HCT116 (cell line): ENCODE data around the gene CTDSP1. TPM values are rescaled to one million over a fixed set of nuclear protein-coding genes. Genes with fewer than 3 reads are reported as not detected.

Experiments used
- ATAC-seq: fragments of 200-7000 bp; cut with Tn5 transposase; 2 replicates; pipeline ENCODE4 v1.9.1; 2020; ENCODE audit warnings: mild to moderate bottlenecking, moderate library complexity
- BruUV-seq: library from RNA; stranded (reverse); fragments of 400-500 nt; replicated peaks from 2 replicates; lab custom pipeline; 2021; lab: Mats Ljungman, UMichigan
- CTCF ChIA-PET: fragments of 300-600 bp; sonication (Branson Sonifier 250); formaldehyde crosslinking; loops from one replicate; lab custom pipeline; 2021; ENCODE audit warnings: antibody characterized with exemption; lab: Charles Lee
- POLR2A ChIA-PET: fragments of 300-600, 350-600 bp; sonication (Branson Sonifier 250); formaldehyde crosslinking; loops from one replicate; lab custom pipeline; 2021; ENCODE audit warnings: antibody characterized with exemption; lab: Charles Lee
- RAD21 ChIA-PET, 2 experiments: fragments of 300-600 bp; sonication (Branson Sonifier 250); formaldehyde crosslinking; loops; one replicate each; lab custom pipeline; 2023; ENCODE audit warnings: low total read pairs in 2 of 2; ENCODE audit not compliant: uncharacterized antibody in 2 of 2, unreplicated experiment in 2 of 2, low non-redundant PET in 1 of 2; lab: Charles Lee
- DNase-seq: peaks from one replicate; pipeline ENCODE4 v3.0.0-alpha.2; 2010; ENCODE audit warnings: low read depth, low spot score
- H2AFZ ChIP-seq: fragments of 200-600 bp; shearing (Covaris generic), sonication (generic); 2 replicates; pipeline ENCODE4 v1.6.1; 2017; ENCODE audit warnings: low read depth, mixed run types, mixed read lengths, antibody characterized with exemption, low read length; ENCODE audit not compliant: poor library complexity, severe bottlenecking
- H3K27ac ChIP-seq: 2 replicates; pipeline ENCODE4 v1.5.1; 2012; ENCODE audit warnings: low read depth, low read length
- H3K27me3 ChIP-seq: fragments of 200-600 bp; sonication (generic); 2 replicates; pipeline ENCODE4 v1.6.1; 2016; ENCODE audit warnings: mixed run types, low read length, mixed read lengths; ENCODE audit not compliant: insufficient read depth
- H3K36me3 ChIP-seq, 2 experiments: fragments of 200-500 bp in 1 of 2; fragments of 200-600 bp in 1 of 2; sonication (Bioruptor generic) in 1 of 2; sonication (generic) in 1 of 2; 2 replicates each; pipeline versions ENCODE4 v1.5.1 to v1.6.1; 2014 to 2016; ENCODE audit warnings: low read length in 2 of 2, inconsistent platforms in 1 of 2, mixed read lengths in 1 of 2, mixed run types in 1 of 2; ENCODE audit not compliant: insufficient read depth in 2 of 2, control insufficient read depth in 1 of 2
- H3K4me1 ChIP-seq, 2 experiments: fragments of 200-600 bp in 1 of 2; sonication (generic) in 1 of 2; 2 replicates each; pipeline versions ENCODE4 v1.5.1 to v1.6.1; 2012 to 2017; ENCODE audit warnings: low read length in 2 of 2, inconsistent platforms in 1 of 2, mild to moderate bottlenecking in 1 of 2, mixed read lengths in 1 of 2, mixed run types in 1 of 2, moderate library complexity in 1 of 2; ENCODE audit not compliant: insufficient read depth in 2 of 2, control insufficient read depth in 1 of 2
- H3K4me2 ChIP-seq: fragments of 200-600 bp; sonication (generic); 2 replicates; pipeline ENCODE4 v1.6.1; 2017; ENCODE audit warnings: mixed run types, low read length, mixed read lengths
- H3K4me3 ChIP-seq, 2 experiments: fragments of 200-600 bp in 1 of 2; sonication (generic) in 1 of 2; replicated peaks in 1 of 2; 2 replicates each; pipeline ENCODE4 v1.5.1; 2011 to 2016; ENCODE audit warnings: low read length in 2 of 2, control low read depth in 1 of 2, low read depth in 1 of 2, mild to moderate bottlenecking in 1 of 2, mixed read lengths in 1 of 2, mixed run types in 1 of 2
- H3K79me2 ChIP-seq: fragments of 200-600 bp; sonication (generic); 2 replicates; pipeline ENCODE4 v1.6.1; 2017; ENCODE audit warnings: mild to moderate bottlenecking, mixed run types, low read length, moderate library complexity, mixed read lengths; ENCODE audit not compliant: insufficient read depth
- H3K9ac ChIP-seq: fragments of 200-600 bp; sonication (generic); 2 replicates; pipeline ENCODE4 v1.6.1; 2016; ENCODE audit warnings: low read length, mixed read lengths
- H3K9me2 ChIP-seq: fragments of 200-600 bp; sonication (generic), shearing (Covaris generic); 2 replicates; pipeline ENCODE4 v1.6.1; 2017; ENCODE audit warnings: mixed run types, mild to moderate bottlenecking, moderate library complexity; ENCODE audit not compliant: insufficient read depth
- H3K9me3 ChIP-seq, 2 experiments: fragments of 200-500 bp in 1 of 2; fragments of 200-600 bp in 1 of 2; sonication (Bioruptor generic) in 1 of 2; sonication (generic) in 1 of 2; 2 replicates each; pipeline ENCODE4 v1.6.1; 2014 to 2017; ENCODE audit warnings: low read length in 2 of 2, mixed read lengths in 2 of 2, inconsistent platforms in 1 of 2, low read depth in 1 of 2, mild to moderate bottlenecking in 1 of 2, mixed run types in 1 of 2, moderate library complexity in 1 of 2; ENCODE audit not compliant: control insufficient read depth in 1 of 2, insufficient read depth in 1 of 2
- H4K20me1 ChIP-seq: fragments of 200-600 bp; sonication (generic), shearing (Covaris generic); 2 replicates; pipeline ENCODE4 v1.6.1; 2017; ENCODE audit warnings: mixed run types, mild to moderate bottlenecking, moderate library complexity; ENCODE audit not compliant: insufficient read depth
- CBX3 ChIP-seq: IDR thresholded peaks from 2 replicates; pipeline ENCODE4 v1.6.1; 2012; ENCODE audit warnings: low read depth
- CEBPB ChIP-seq: IDR thresholded peaks from 2 replicates; pipeline ENCODE4 v1.6.1; 2012; ENCODE audit warnings: low read depth
- CTCF ChIP-seq, 3 experiments: fragments of 200-600 bp in 1 of 3; sonication (generic) in 1 of 3; IDR thresholded peaks in 2 of 3; conservative IDR thresholded peaks in 1 of 3; 2 replicates each; pipeline ENCODE4 v1.5.1; 2012 to 2017; ENCODE audit warnings: low read depth in 2 of 3, low read length in 2 of 3, antibody characterized with exemption in 1 of 3, borderline replicate concordance in 1 of 3, control low read depth in 1 of 3, mild to moderate bottlenecking in 1 of 3, mixed read lengths in 1 of 3, mixed run types in 1 of 3, moderate library complexity in 1 of 3; ENCODE audit not compliant: insufficient read depth in 1 of 3
- EZH2 ChIP-seq: fragments of 200-600 bp; sonication (generic); IDR thresholded peaks from 2 replicates; pipeline ENCODE4 v1.6.1; 2017; ENCODE audit warnings: antibody characterized with exemption, mixed run types
- JUND ChIP-seq: IDR thresholded peaks from 2 replicates; pipeline ENCODE4 v1.6.1; 2012
- MAX ChIP-seq: IDR thresholded peaks from 2 replicates; pipeline ENCODE4 v1.6.1; 2012
- POLR2A ChIP-seq: IDR thresholded peaks from 2 replicates; pipeline ENCODE4 v1.7.0; 2011; ENCODE audit warnings: borderline replicate concordance; ENCODE audit not compliant: insufficient read depth, insufficient read length; ENCODE audit errors: extremely low read depth
- POLR2AphosphoS5 ChIP-seq: IDR thresholded peaks from 2 replicates; pipeline ENCODE4 v1.6.1; 2011; ENCODE audit warnings: mild to moderate bottlenecking, low read depth, low read length, moderate library complexity
- REST ChIP-seq: IDR thresholded peaks from 2 replicates; pipeline ENCODE4 v1.6.1; 2012; ENCODE audit warnings: low read depth
- SIN3A ChIP-seq: IDR thresholded peaks from 2 replicates; pipeline ENCODE4 v1.6.1; 2012; ENCODE audit warnings: low read depth
- SP1 ChIP-seq: IDR thresholded peaks from 2 replicates; pipeline ENCODE4 v1.6.1; 2012; ENCODE audit warnings: low read depth
- SRF ChIP-seq: IDR thresholded peaks from 2 replicates; pipeline ENCODE4 v1.6.1; 2012; ENCODE audit warnings: low read depth
- TCF7L2 ChIP-seq: IDR thresholded peaks from 2 replicates; pipeline ENCODE4 v1.7.0; 2011; ENCODE audit warnings: borderline replicate concordance, inconsistent platforms; ENCODE audit not compliant: insufficient read depth, insufficient read length; ENCODE audit errors: extremely low read depth
- ZFX ChIP-seq: fragments of 450-650 bp; IDR thresholded peaks from 2 replicates; pipeline ENCODE4 v1.6.1; 2017
- intact Hi-C: fragments of 100-400 bp; cut with micrococcal nuclease; formaldehyde crosslinking; loops from 2 replicates; pipeline ENCODE4 v1.10.0; 2022
- total RNA-seq: library from RNA; stranded (reverse); gene quantifications from one replicate; pipeline ENCODE4 v1.2.1, GENCODE V29; 2021; ENCODE audit not compliant: unreplicated experiment

The CTDSP1 gene
- total RNA-seq, 1 experiment from 2014 or later: 90.7 TPM

DNA sequence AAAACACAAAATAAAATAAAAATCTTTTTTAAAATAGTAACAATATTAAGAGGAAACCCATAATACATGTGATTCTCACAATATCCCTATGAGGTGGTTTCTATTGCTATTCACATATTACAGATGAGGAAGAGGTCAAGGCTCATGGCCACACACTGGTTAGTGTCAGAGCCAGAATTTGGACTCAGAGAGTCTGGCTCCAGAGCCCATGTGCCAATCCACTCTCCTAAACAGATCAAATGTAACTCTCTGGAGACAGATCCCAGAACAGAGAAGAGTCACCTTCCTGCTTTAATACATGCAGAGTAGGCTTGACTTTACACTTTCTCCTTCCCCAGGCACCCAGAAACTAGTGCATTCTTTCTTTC, 27.7 kb upstream of the CTDSP1 start (continued):
- TF ChIP-seq CTCF (IDR thresholded peaks at IDR 0.05 in 2 of 3, conservative IDR thresholded peaks at IDR 0.05 in 1 of 3; ENCODE audit: borderline replicate concordance in 1 of 3, insufficient read depth in 1 of 3, low read depth in 2 of 3, low read length in 2 of 3) (no peak), MAX (no peak), SP1 (no peak), SRF (no peak)

DNA sequence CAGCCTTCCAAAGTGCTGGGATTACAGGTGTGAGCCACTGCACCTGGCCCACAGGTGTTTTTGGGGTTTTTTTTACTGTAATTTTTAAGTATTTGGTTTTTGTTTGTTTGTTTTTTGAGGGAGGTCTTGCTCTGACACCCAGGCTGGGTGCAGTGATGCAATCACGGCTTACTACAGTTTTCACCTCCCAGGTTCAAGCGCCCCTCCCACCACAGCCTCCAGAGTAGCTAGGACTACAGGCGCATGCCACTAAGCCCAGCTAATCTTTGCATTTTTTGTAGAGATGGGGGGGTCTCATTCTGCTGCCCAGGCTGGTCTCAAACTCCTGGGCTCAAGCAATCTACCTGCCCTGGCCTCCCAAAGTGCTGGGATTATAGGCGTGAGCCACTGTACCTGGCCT, 24.9 kb upstream of the CTDSP1 start:
- DNase-seq (no peak), ATAC-seq (no peak)
- POLR2A ChIA-PET: no interaction called here
- Histone ChIP-seq H4K20me1 (no peaks in the 10 kb centered on the region), H3K27me3 (no peaks in the 10 kb centered on the region), H3K4me2 (no peak overlapping the region), H3K79me2 (no peaks in the 10 kb centered on the region), H3K9me3 (no peaks in the 10 kb centered on the region), H3K27ac (no peak overlapping the region), H3K4me1 (no peaks in the 10 kb centered on the region), H2AFZ (no peak overlapping the region), H3K36me3 (no peaks in the 10 kb centered on the region), H3K9ac (no peak overlapping the region), H3K4me3 (no peak overlapping the region), H3K9me2 (no peaks in the 10 kb centered on the region)
- no peak for TF ChIP-seq SP1
- TF ChIP-seq TCF7L2: no peak
- no peak for TF ChIP-seq CBX3
- no peak for TF ChIP-seq SRF
- TF ChIP-seq POLR2AphosphoS5: no peak
- TF ChIP-seq JUND: no peak
- no peak for TF ChIP-seq SIN3A
- TF ChIP-seq CTCF (IDR thresholded peaks at IDR 0.05 in 2 of 3, conservative IDR thresholded peaks at IDR 0.05 in 1 of 3; ENCODE audit: borderline replicate concordance in 1 of 3, insufficient read depth in 1 of 3, low read depth in 2 of 3, low read length in 2 of 3): no peak
- TF ChIP-seq CEBPB: no peak
- no peak for TF ChIP-seq EZH2
- no peak for TF ChIP-seq REST
- TF ChIP-seq ZFX: no peak
- no peak for TF ChIP-seq POLR2A
- intact Hi-C loops: no loop called here
- RAD21 ChIA-PET: no interaction called here
- BruUV-seq: no TSS peak
- CTCF ChIA-PET: no interaction called here
